ENCODE data around the gene MKS1.

DNA sequence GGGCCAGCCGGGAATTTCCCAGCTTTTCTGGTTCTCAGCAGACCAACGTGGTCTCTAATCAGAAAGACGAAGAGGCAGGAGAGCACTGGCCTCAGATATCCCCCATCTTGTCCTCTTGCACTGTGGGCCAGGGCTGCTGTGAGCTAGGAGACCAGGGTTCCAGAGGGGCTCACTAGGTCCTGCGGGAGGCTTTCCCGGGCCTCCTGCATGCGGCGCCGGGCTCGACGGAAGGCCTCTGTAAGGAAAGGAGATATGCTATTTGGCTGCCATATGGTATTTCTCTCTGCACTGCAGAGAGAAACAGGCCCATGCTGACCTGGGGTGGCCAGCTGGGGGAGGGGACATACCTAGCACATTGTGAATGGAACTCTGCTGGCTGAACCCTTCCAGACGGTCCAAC is 13.1 kb downstream of the MKS1 start:
- TF ChIP-seq, protein P1, sequence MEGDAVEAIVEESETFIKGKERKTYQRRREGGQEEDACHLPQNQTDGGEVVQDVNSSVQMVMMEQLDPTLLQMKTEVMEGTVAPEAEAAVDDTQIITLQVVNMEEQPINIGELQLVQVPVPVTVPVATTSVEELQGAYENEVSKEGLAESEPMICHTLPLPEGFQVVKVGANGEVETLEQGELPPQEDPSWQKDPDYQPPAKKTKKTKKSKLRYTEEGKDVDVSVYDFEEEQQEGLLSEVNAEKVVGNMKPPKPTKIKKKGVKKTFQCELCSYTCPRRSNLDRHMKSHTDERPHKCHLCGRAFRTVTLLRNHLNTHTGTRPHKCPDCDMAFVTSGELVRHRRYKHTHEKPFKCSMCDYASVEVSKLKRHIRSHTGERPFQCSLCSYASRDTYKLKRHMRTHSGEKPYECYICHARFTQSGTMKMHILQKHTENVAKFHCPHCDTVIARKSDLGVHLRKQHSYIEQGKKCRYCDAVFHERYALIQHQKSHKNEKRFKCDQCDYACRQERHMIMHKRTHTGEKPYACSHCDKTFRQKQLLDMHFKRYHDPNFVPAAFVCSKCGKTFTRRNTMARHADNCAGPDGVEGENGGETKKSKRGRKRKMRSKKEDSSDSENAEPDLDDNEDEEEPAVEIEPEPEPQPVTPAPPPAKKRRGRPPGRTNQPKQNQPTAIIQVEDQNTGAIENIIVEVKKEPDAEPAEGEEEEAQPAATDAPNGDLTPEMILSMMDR (IDR thresholded peaks at IDR 0.05; ENCODE audit: low read depth, low read length): no peak
- TF ChIP-seq EZH2phosphoT487 (IDR thresholded peaks at IDR 0.05; ENCODE audit: low read depth): no peak
